ENCODE data around the gene MSH3.

The MSH3 gene

DNA sequence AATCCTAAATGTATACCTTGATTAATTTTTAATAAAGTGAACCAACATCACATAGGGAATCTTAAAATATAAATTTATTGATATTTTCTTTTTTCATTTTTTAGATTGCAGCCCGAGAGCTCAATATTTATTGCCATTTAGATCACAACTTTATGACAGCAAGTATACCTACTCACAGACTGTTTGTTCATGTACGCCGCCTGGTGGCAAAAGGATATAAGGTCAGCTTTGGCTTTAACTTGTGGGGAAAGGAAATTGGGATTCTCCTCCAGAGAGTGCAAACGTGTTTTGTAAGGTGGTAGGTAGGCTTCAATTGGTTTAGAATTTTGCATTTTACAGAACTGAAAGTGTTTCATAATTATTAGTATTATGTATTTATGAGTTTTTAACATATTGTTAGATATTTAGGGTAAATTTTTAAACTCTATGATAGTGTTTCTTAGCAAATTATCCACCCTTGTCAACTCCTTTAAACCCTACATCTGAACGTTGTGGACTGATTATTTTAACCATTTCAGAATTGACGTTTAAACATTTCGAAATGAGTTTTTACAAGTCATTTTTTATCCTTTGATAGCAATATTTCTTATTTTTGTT lies 17.8 kb downstream of the MSH3 start:
- TF ChIP-seq ZNF274 (IDR thresholded peaks at IDR 0.05; ENCODE audit: low read depth, low read length): no peak

GRCh38 chr5:80676706-80677105 lies 22.3 kb downstream of the MSH3 start:
- no peak for TF ChIP-seq ZNF274 (IDR thresholded peaks at IDR 0.05; ENCODE audit: low read depth, low read length)
- no peak overlapping the region for H3K4me3 ChIP-seq (ENCODE audit: low read length)

More for the DNA sequence above, 17.8 kb downstream of the MSH3 start:
- H3K4me3 ChIP-seq (ENCODE audit: low read length): no peak overlapping the region

- no peak for TF ChIP-seq ZNF274 (IDR thresholded peaks at IDR 0.05; ENCODE audit: low read depth, low read length)
- no peak overlapping the region for H3K4me3 ChIP-seq (ENCODE audit: low read length)
These were observed 32.3 kb downstream of the MSH3 start for GRCh38 chr5:80686757-80687156.

GRCh38 chr5:80688648-80689420 lies 34.4 kb downstream of the MSH3 start:
- H3K4me3 ChIP-seq (ENCODE audit: low read length): no peak overlapping the region
- TF ChIP-seq ZNF274 (IDR thresholded peaks at IDR 0.05; ENCODE audit: low read depth, low read length): no peak

GRCh38 chr5:80689627-80690026 lies 35.2 kb downstream of the MSH3 start:
- no peak for TF ChIP-seq ZNF274 (IDR thresholded peaks at IDR 0.05; ENCODE audit: low read depth, low read length)
- H3K4me3 ChIP-seq (ENCODE audit: low read length): no peak overlapping the region

DNA sequence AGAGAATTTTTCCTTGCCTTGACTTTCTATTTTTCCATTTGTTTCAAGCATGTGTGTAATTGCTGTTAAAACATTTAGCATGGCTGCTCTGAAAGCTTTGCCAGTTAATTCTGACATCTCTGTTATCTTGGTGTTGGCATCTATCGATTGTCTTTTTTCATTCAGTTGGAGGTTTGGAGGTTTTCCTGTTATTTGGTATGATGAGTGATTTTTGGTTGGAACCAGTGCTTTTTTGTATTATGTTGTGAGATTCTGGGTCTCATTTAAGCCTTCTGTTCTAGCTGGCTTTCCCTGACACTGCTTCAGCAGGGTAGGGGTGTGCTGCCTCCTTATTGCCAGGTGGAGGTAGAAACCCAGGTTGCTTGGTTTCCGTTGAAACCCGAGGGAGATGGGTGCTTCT lies 41.2 kb downstream of the MSH3 start:
- TF ChIP-seq ZNF274 (IDR thresholded peaks at IDR 0.05; ENCODE audit: low read depth, low read length): no peak
- no peak overlapping the region for H3K4me3 ChIP-seq (ENCODE audit: low read length)

DNA sequence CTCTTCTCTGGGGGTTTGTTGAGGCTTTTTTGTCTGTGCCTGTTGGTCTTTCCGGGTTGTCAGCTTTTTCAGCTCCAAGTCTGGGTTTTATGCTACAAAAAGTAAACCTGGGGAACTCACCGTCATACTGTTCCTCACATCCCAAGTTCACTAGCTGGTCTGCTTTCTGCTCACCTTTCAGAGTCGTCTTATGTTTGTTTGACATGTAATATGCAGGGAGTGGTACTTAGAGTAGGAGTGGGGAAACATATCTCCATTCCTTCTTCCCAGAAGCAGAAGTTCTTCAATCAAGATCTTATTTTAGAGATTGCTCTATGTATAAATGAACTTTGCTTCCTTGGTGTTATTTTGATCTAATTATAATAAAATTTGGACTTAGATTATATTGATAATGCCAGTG lies 42.0 kb downstream of the MSH3 start:
- no peak for TF ChIP-seq ZNF274 (IDR thresholded peaks at IDR 0.05; ENCODE audit: low read depth, low read length)
- no peak overlapping the region for H3K4me3 ChIP-seq (ENCODE audit: low read length)

- no peak overlapping the region for H3K4me3 ChIP-seq (ENCODE audit: low read length)
- no peak for TF ChIP-seq ZNF274 (IDR thresholded peaks at IDR 0.05; ENCODE audit: low read depth, low read length)
These were observed 42.6 kb downstream of the MSH3 start for GRCh38 chr5:80697100-80697499.

DNA sequence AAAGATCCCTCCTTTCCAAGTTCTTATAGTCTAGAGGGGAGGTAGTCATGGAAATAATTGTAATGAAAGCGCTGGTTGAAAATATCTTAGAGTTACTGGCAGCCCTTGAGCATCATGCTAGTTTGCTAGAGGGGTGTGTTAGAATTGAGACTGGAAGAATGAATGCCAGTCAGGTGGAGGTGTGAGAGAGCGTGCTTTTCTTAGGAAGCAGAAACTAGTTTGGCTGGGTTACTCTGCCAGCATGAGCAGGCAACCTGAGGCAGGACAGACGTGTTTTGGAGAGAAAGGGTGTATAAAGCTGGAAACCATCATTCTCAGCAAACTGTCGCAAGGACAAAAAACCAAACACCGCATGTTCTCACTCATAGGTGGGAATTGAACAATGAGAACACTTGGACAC lies 43.9 kb downstream of the MSH3 start:
- TF ChIP-seq ZNF274 (IDR thresholded peaks at IDR 0.05; ENCODE audit: low read depth, low read length): no peak
- H3K4me3 ChIP-seq (ENCODE audit: low read length): no peak overlapping the region

DNA sequence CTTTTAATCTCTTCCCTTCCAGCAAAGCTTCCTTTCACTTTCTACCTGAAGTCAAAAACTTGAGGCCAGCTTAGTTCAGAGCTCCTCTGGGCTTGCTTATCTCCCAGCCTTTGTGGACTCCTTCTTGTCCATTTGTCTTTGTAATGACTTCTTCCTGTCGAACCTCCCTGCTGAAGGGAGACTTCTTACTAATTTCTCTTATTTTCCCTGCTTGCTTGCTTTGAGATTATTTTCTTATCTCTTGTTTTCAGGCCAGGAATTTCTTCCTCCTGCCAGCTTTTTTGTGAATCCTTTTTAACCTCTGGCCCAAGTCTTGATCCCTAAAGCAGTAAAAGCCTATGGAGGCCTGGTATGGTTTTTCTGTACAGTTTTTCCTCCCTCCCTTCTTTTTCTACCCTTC lies 47.1 kb downstream of the MSH3 start:
- no peak for TF ChIP-seq ZNF274 (IDR thresholded peaks at IDR 0.05; ENCODE audit: low read depth, low read length)
- no peak overlapping the region for H3K4me3 ChIP-seq (ENCODE audit: low read length)

DNA sequence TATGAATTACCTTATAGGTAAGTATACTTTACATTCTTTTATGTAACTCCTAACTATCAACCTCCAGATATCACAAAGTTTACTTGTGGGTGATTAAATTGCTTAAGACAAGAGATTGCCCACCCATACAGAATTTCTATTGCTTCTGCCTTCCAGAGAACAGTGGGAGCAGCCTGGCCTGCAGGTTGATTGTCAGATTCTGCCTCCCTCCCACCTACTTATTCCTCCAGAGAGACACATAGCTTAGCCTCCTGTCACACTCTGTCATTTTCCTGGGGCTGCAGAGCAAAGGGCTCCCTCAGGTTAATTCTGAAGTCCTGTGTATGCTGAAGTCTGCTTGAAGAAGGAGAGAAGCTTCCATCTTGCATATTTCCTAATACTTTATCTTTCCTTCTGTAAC lies 48.8 kb downstream of the MSH3 start:
- no peak overlapping the region for H3K4me3 ChIP-seq (ENCODE audit: low read length)
- no peak for TF ChIP-seq ZNF274 (IDR thresholded peaks at IDR 0.05; ENCODE audit: low read depth, low read length)

DNA sequence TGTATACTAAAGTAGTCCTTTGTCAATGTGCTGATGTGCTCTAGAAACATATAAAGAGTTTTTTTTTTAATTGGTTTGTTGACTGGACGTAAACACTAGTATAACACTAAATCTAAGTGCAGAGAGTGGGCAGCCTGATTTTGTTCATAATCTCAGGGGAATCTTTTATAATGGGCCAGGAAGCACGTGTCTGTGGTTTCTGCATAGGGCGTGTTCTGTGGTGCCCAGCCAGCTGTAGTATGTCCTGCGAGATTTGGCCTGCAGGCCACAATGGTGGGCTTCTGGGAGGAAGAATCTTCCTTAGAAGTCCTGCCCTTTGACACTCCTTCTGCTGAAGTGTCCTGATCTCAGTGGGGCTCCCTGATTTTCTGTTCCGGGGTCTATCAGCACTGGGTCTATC lies 49.3 kb downstream of the MSH3 start:
- no peak overlapping the region for H3K4me3 ChIP-seq (ENCODE audit: low read length)
- TF ChIP-seq ZNF274 (IDR thresholded peaks at IDR 0.05; ENCODE audit: low read depth, low read length): no peak

DNA sequence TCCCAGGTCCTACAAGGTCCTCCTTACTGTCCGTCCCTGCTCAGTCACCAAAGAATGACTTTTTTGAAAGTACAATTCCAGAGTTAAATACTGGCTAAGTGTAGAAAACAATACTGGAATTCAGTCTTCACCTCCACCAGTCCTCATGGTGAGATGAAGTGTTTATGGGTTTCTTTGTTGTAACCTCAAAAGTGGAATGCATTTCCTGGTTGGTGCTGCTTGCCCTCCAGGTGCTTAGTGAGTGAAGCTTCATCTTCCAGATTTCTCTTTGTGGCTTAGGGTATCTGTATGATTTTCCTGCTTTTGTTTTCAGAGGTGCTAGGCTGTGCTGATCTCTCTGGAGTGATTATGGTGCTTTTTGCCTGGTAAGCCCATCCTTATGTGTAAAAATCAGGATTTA lies 49.8 kb downstream of the MSH3 start:
- H3K4me3 ChIP-seq (ENCODE audit: low read length): no peak overlapping the region
- no peak for TF ChIP-seq ZNF274 (IDR thresholded peaks at IDR 0.05; ENCODE audit: low read depth, low read length)

GRCh38 chr5:80705216-80705769 lies 50.8 kb downstream of the MSH3 start:
- H3K4me3 ChIP-seq (ENCODE audit: low read length): no peak overlapping the region
- TF ChIP-seq ZNF274 (IDR thresholded peaks at IDR 0.05; ENCODE audit: low read depth, low read length): no peak

DNA sequence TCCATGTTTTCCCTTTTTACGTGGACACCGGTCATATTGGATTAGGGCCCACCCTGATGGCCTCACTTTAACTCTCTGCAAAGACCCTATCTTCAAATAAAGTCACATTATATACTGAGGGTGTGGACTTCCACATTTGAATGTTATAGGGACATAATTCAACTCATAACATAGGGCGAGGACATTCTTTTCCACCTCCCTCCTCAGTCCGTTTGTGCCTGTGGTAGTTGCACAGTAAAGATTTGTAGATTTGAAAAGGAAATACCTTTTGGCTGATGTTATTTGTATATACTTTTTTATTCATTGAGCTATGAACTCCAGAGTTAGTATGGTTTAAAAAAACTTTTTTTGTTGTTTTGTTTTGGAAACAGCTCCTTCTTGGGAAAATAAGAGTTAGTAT lies 51.3 kb downstream of the MSH3 start:
- no peak overlapping the region for H3K4me3 ChIP-seq (ENCODE audit: low read length)

More for the DNA sequence above, 51.3 kb downstream of the MSH3 start:
- TF ChIP-seq ZNF274 (IDR thresholded peaks at IDR 0.05; ENCODE audit: low read depth, low read length): no peak

Data from GM08714 (cell line).